GM12878 (cell line): Measurements from ENCODE around the gene RNF169. TPM values are rescaled to one million over a fixed set of nuclear protein-coding genes. Genes with fewer than 3 reads are reported as not detected.
A peak's percentile ranks its signal among the peaks of the same experiment; 100 is the strongest.

ENCODE experiments used
- ATAC-seq: fragments of 200-7000 bp; cut with Tn5 transposase; 3 replicates; pipeline ENCODE4 v1.9.1; 2020; ENCODE audit warnings: mild to moderate bottlenecking, moderate library complexity
- BruUV-seq: library from RNA; stranded (reverse); fragments of 400-500 nt; replicated peaks from 2 replicates; lab custom pipeline; 2021; lab: Mats Ljungman, UMichigan
- CTCF ChIA-PET: fragments of 300-600 bp; sonication (Branson Sonifier 250); formaldehyde crosslinking; extraction: SDS; loops from one replicate; lab custom pipeline; 2021; ENCODE audit warnings: inconsistent platforms; lab: Yijun Ruan, JAX
- POLR2A ChIA-PET: fragments of 350-600 bp; formaldehyde crosslinking; extraction: SDS; loops from one replicate; lab custom pipeline; 2021; ENCODE audit warnings: inconsistent platforms; lab: Charles Lee
- RAD21 ChIA-PET: fragments of 300-600 bp; sonication (Branson Sonifier 250); formaldehyde crosslinking; loops from one replicate; lab custom pipeline; 2023; ENCODE audit warnings: antibody characterized with exemption; ENCODE audit not compliant: unreplicated experiment; lab: Charles Lee
- SMC1A ChIA-PET: fragments of 300-600 bp; sonication (Branson Sonifier 250); formaldehyde crosslinking; loops from one replicate; lab custom pipeline; 2023; ENCODE audit not compliant: unreplicated experiment, uncharacterized antibody; lab: Charles Lee
- DNase-seq: peaks from one replicate; pipeline ENCODE4 v3.0.0-alpha.2; 2011; ENCODE audit warnings: low read depth, low spot score
- FAIRE-seq: peaks from 3 replicates; lab custom pipeline; 2011; peaks lifted over from hg19 to GRCh38; lab: Jason Lieb, UNC
- H2AFZ ChIP-seq: 2 replicates; pipeline ENCODE4 v1.6.0; 2011; ENCODE audit warnings: low read depth, low read length, control low read depth; ENCODE audit not compliant: control insufficient read depth
- H3K27ac ChIP-seq: 2 replicates; pipeline ENCODE4 v1.5.1; 2011; ENCODE audit warnings: control low read depth; ENCODE audit not compliant: control insufficient read depth, insufficient read depth
- H3K27me3 ChIP-seq, 2 experiments: replicated peaks in 1 of 2; 2 replicates each; pipeline versions ENCODE4 v1.6.0 to v1.6.1; 2011; ENCODE audit warnings: low read length in 1 of 2; ENCODE audit not compliant: control insufficient read depth in 2 of 2, insufficient read depth in 2 of 2
- H3K36me3 ChIP-seq, 2 experiments: 2 replicates each; pipeline ENCODE4 v1.5.1; 2011; ENCODE audit warnings: low read length in 1 of 2; ENCODE audit not compliant: control insufficient read depth in 2 of 2, insufficient read depth in 2 of 2
- H3K4me1 ChIP-seq: 2 replicates; pipeline ENCODE4 v1.6.1; 2011; ENCODE audit warnings: mild to moderate bottlenecking, low read length, moderate library complexity, mixed read lengths; ENCODE audit not compliant: control insufficient read depth, insufficient read depth
- H3K4me2 ChIP-seq: 2 replicates; pipeline ENCODE4 v1.6.0; 2011; ENCODE audit warnings: control low read depth; ENCODE audit not compliant: control insufficient read depth, insufficient read depth
- H3K4me3 ChIP-seq: fragments of 200-600 bp; sonication (generic); 2 replicates; pipeline ENCODE4 v1.5.1; 2016
- H3K79me2 ChIP-seq: 2 replicates; pipeline ENCODE4 v1.6.0; 2011; ENCODE audit warnings: low read length; ENCODE audit not compliant: control insufficient read depth, insufficient read depth
- H3K9ac ChIP-seq: 2 replicates; pipeline ENCODE4 v1.8.0; 2011; ENCODE audit warnings: low read length, control low read depth, mixed read lengths; ENCODE audit not compliant: control insufficient read depth, insufficient read depth
- H3K9me3 ChIP-seq: replicated peaks from 3 replicates; pipeline ENCODE4 v1.5.1; 2011; ENCODE audit warnings: mild to moderate bottlenecking, low read length; ENCODE audit not compliant: control insufficient read depth, insufficient read depth
- H4K20me1 ChIP-seq: 2 replicates; pipeline ENCODE4 v1.6.0; 2011; ENCODE audit not compliant: control insufficient read depth, insufficient read depth
- CREM ChIP-seq: IDR thresholded peaks from 2 replicates; pipeline ENCODE4 v1.6.1; 2014; ENCODE audit warnings: antibody characterized with exemption, low read depth
- MEF2A ChIP-seq: IDR thresholded peaks from 2 replicates; pipeline ENCODE4 v1.6.1; 2011; ENCODE audit warnings: low read depth, mild to moderate bottlenecking, low read length, moderate library complexity; ENCODE audit not compliant: insufficient read depth
- MTA2 ChIP-seq: fragments of 450-650 bp; IDR thresholded peaks from 2 replicates; pipeline ENCODE4 v1.6.1; 2016; ENCODE audit warnings: low read depth, mild to moderate bottlenecking, moderate library complexity
- NFYA ChIP-seq: IDR thresholded peaks from 2 replicates; pipeline ENCODE4 v1.6.1; 2011; ENCODE audit warnings: low read depth, mild to moderate bottlenecking, low read length, improper control_type of control experiment, borderline replicate concordance
- NR2C1 ChIP-seq: fragments of 450-650 bp; IDR thresholded peaks from 2 replicates; pipeline ENCODE4 v1.6.1; 2017; ENCODE audit warnings: antibody characterized with exemption, mild to moderate bottlenecking, moderate library complexity
- PML ChIP-seq: IDR thresholded peaks from 2 replicates; pipeline ENCODE4 v1.6.1; 2012; ENCODE audit warnings: low read length, inconsistent platforms
- SIN3A ChIP-seq: IDR thresholded peaks from 2 replicates; pipeline ENCODE4 v1.6.1; 2012; ENCODE audit warnings: low read depth, low read length, improper control_type of control experiment
- SMC3 ChIP-seq: IDR thresholded peaks from 2 replicates; pipeline ENCODE4 v1.6.1; 2011; ENCODE audit warnings: low read length, improper control_type of control experiment, borderline replicate concordance
- ZNF24 ChIP-seq: fragments of 450-650 bp; IDR thresholded peaks from 2 replicates; pipeline ENCODE4 v1.6.1; 2017; ENCODE audit warnings: antibody characterized with exemption, mild to moderate bottlenecking
- WGBS: methylation state at CpG from one replicate; pipeline ENCODE4 v1.1.6; 2016; ENCODE audit warnings: low lambda C conversion rate; ENCODE audit not compliant: insufficient replicate concordance, insufficient coverage; ENCODE audit errors: missing lambda C conversion rate; 5-methylcytosine and 5-hydroxymethylcytosine counted together
- in situ Hi-C: fragments of 300-500 bp; cut with MboI; formaldehyde crosslinking; loops from 9 replicates; pipeline ENCODE4 v1.14.3; 2018; ENCODE audit warnings: mixed read lengths
- intact Hi-C: fragments of 100-400 bp; cut with micrococcal nuclease; formaldehyde crosslinking; loops from one replicate; pipeline ENCODE4 v1.14.2; 2022; ENCODE audit not compliant: unreplicated experiment
- polyA plus RNA-seq, 11 experiments: library from polyadenylated mRNA; depleted of rRNA in 4 of 11; unstranded in 6 of 11; stranded (reverse) in 5 of 11; fragments of >200 nt; fragmentation: Nextera tagmentation in 4 of 11; fragmentation: Illumina TruSeq in 1 of 11; extraction: Ambion mirVana in 4 of 11; extraction: Trizol in 1 of 11; gene quantifications; 1 replicate in 1 of 11; 2 replicates in 10 of 11; pipeline versions ENCODE4 v1.2.1 to v1.2.3, GENCODE V29; 2011 to 2016; ENCODE audit warnings: inconsistent platforms in 2 of 11, missing spikeins in 2 of 11, low read depth in 1 of 11
- total RNA-seq, 4 experiments: library from RNA; depleted of rRNA in 3 of 4; stranded (reverse); fragments of >200 nt in 3 of 4; fragmentation: Illumina TruSeq in 1 of 4; extraction: Trizol in 1 of 4; gene quantifications; 2 replicates each; pipeline versions ENCODE4 v1.2.1 to v1.2.3, GENCODE V29; 2013 to 2021
- TF ChIP-seq, protein P1 (sequence below): IDR thresholded peaks from 2 replicates; pipeline ENCODE4 v1.6.1; 2012; ENCODE audit warnings: low read depth, low read length, improper control_type of control experiment
- TF ChIP-seq, protein P2 (sequence below): fragments of 450-650 bp; IDR thresholded peaks from 2 replicates; pipeline ENCODE4 v1.6.1; 2016; ENCODE audit warnings: mild to moderate bottlenecking
- TF ChIP-seq, protein P3 (sequence below): fragments of 450-650 bp; conservative IDR thresholded peaks from 2 replicates; pipeline ENCODE4 v1.6.1; 2017; ENCODE audit warnings: mild to moderate bottlenecking, moderate library complexity

RNF169 gene
- total and polyA plus RNA-seq, 10 of the 15 experiments (the other 5 are each of a cell fraction or from before 2014, with no cell fraction given): 0.32 to 13.2 (median 6.4) TPM

DNA sequence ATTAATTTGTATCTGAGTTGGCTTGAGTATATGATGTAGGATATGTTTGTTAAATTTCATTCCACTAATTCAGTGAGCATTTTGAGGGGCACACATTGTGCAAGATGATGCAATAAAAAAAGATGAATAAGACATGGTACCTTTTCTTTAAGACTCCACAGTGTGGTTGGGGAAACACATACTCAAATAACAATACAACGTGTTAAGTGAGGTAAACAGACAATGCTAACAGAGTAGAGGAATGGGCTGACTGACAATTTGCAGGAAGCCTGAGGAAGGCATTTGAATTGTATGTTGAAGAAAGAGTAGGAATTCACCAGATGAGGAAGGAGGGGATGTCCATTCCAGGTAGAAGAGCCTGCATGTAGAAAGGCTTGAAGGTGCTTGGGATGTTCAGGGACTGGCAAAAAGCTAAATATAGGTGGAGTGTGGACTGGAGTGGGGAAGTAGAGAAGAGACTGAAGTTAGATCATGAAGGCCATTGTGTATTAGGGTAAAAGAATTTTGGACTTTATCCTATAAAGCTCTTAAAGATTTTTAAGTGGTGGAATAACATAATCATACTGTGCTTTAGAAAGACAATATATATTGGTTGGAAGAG lies 6.8 kb downstream of the RNF169 start:
- BruUV-seq: TSS peak; percentile 8
- peaks cover 3% of the 10 kb centered on the region; the same call in 1 of the 3 replicates for H3K9me3 ChIP-seq
- peaks cover 17% of the 10 kb centered on the region for H3K4me1 ChIP-seq
- peaks cover 48% of the 10 kb centered on the region for H3K79me2 ChIP-seq
- FAIRE-seq (no peak), ATAC-seq (peak; percentile 59), DNase-seq (no peak)
- no peak overlapping the region for H2AFZ ChIP-seq
- no peak for TF ChIP-seq NR2C1
- TF ChIP-seq, protein P1, sequence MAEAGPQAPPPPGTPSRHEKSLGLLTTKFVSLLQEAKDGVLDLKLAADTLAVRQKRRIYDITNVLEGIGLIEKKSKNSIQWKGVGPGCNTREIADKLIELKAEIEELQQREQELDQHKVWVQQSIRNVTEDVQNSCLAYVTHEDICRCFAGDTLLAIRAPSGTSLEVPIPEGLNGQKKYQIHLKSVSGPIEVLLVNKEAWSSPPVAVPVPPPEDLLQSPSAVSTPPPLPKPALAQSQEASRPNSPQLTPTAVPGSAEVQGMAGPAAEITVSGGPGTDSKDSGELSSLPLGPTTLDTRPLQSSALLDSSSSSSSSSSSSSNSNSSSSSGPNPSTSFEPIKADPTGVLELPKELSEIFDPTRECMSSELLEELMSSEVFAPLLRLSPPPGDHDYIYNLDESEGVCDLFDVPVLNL: no peak
- TF ChIP-seq ZNF24: no peak
- H3K36me3 ChIP-seq: no peaks in the 10 kb centered on the region
- no peak overlapping the region for H3K9ac ChIP-seq
- ChIA-PET SMC1A (interaction anchor here (0.7 to 1.4 kb wide), 6 partner anchors 14 to 155 kb away, joined by 3 to 5 read pairs (median 3); no protein-coding TSS in a partner anchor), CTCF (interaction anchor here (0.7 to 1.5 kb wide), 5 partner anchors 16 to 366 kb away, joined by 3 to 4 read pairs (median 4); no protein-coding TSS in a partner anchor), RAD21 (interaction anchor here (0.6 to 2.3 kb wide), 3 partner anchors 12 to 28 kb away, joined by 3 to 8 read pairs (median 3); no protein-coding TSS in a partner anchor), POLR2A (interaction anchor here (1.8 kb wide), 1 partner anchor 12 kb away, joined by 9 read pairs; no protein-coding TSS in a partner anchor)
- H3K27ac ChIP-seq: no peak overlapping the region
- no peaks in the 10 kb centered on the region for H3K27me3 ChIP-seq
- H3K4me3 ChIP-seq: no peak overlapping the region
- WGBS: 76% methylated on average over 1 of the region's 1 CpG
- intact Hi-C loops: loop anchor here (2.0 kb wide), 1 partner anchor 13 kb away; no protein-coding TSS in a partner anchor
- in situ Hi-C loops: no loop called here
- H3K4me2 ChIP-seq: peak overlapping the region; percentile 54
- H4K20me1 ChIP-seq: no peaks in the 10 kb centered on the region

DNA sequence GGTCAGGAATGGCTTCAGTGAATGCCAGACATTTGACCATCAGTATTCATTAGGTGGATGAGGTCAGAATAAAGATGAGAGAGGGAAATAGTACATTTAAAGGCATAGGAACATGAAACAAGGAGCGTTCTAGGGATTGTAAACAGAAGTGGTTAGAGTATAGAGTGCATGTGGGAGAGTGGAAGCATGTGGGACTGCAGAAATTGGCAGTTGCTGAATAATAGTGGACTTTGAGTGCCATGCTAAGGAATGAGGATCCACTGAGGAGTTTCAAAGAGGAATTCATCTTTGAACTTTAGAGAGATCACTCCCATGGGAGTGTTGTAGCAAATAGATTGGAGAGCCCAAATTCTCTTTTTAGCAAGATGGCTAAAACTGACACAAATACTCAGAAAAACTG lies 7.9 kb downstream of the RNF169 start:
- FAIRE-seq (no peak), ATAC-seq (no peak), DNase-seq (no peak)
- Histone ChIP-seq H2AFZ (no peak overlapping the region), H3K27ac (no peak overlapping the region), H3K4me3 (no peak overlapping the region), H4K20me1 (no peaks in the 10 kb centered on the region), H3K4me1 (peaks cover 12% of the 10 kb centered on the region), H3K36me3 (no peaks in the 10 kb centered on the region), H3K79me2 (peaks cover 40% of the 10 kb centered on the region), H3K9ac (no peak overlapping the region), H3K27me3 (no peaks in the 10 kb centered on the region), H3K9me3 (peaks cover 3% of the 10 kb centered on the region; the same call in 1 of the 3 replicates), H3K4me2 (no peak overlapping the region)
- RAD21 ChIA-PET: no interaction called here
- CTCF ChIA-PET: interaction anchor here (0.8 to 1.5 kb wide), 3 partner anchors 17 to 54 kb away, joined by 3 to 4 read pairs (median 4); no protein-coding TSS in a partner anchor
- SMC1A ChIA-PET: interaction anchor here (0.7 to 1.1 kb wide), 2 partner anchors 12 to 25 kb away, joined by 3 to 4 read pairs; no protein-coding TSS in a partner anchor
- in situ Hi-C loops (no loop called here), intact Hi-C loops (no loop called here)
- no TSS peak for BruUV-seq
- POLR2A ChIA-PET: no interaction called here
- 100% methylated on average over 1 of the region's 1 CpG for WGBS
- TF ChIP-seq, protein P2, sequence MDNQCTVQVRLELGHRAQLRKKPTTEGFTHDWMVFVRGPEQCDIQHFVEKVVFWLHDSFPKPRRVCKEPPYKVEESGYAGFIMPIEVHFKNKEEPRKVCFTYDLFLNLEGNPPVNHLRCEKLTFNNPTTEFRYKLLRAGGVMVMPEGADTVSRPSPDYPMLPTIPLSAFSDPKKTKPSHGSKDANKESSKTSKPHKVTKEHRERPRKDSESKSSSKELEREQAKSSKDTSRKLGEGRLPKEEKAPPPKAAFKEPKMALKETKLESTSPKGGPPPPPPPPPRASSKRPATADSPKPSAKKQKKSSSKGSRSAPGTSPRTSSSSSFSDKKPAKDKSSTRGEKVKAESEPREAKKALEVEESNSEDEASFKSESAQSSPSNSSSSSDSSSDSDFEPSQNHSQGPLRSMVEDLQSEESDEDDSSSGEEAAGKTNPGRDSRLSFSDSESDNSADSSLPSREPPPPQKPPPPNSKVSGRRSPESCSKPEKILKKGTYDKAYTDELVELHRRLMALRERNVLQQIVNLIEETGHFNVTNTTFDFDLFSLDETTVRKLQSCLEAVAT: no peak
- TF ChIP-seq SIN3A (no peak), MTA2 (no peak), NFYA (no peak), SMC3 (no peak), PML (no peak), CREM (no peak), MEF2A (no peak)
- TF ChIP-seq, protein P3, sequence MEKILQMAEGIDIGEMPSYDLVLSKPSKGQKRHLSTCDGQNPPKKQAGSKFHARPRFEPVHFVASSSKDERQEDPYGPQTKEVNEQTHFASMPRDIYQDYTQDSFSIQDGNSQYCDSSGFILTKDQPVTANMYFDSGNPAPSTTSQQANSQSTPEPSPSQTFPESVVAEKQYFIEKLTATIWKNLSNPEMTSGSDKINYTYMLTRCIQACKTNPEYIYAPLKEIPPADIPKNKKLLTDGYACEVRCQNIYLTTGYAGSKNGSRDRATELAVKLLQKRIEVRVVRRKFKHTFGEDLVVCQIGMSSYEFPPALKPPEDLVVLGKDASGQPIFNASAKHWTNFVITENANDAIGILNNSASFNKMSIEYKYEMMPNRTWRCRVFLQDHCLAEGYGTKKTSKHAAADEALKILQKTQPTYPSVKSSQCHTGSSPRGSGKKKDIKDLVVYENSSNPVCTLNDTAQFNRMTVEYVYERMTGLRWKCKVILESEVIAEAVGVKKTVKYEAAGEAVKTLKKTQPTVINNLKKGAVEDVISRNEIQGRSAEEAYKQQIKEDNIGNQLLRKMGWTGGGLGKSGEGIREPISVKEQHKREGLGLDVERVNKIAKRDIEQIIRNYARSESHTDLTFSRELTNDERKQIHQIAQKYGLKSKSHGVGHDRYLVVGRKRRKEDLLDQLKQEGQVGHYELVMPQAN: no peak
